NB4 (cell line): Measurements from ENCODE around the gene UBAC2.

Experiments used
- MAX ChIP-seq: IDR thresholded peaks from 2 replicates; pipeline ENCODE4 v1.6.1; 2011; ENCODE audit warnings: low read depth, low read length
- POLR2A ChIP-seq: IDR thresholded peaks from 2 replicates; pipeline ENCODE4 v1.6.1; 2011; ENCODE audit warnings: mild to moderate bottlenecking; ENCODE audit not compliant: insufficient read length; ENCODE audit errors: extremely low read depth

DNA sequence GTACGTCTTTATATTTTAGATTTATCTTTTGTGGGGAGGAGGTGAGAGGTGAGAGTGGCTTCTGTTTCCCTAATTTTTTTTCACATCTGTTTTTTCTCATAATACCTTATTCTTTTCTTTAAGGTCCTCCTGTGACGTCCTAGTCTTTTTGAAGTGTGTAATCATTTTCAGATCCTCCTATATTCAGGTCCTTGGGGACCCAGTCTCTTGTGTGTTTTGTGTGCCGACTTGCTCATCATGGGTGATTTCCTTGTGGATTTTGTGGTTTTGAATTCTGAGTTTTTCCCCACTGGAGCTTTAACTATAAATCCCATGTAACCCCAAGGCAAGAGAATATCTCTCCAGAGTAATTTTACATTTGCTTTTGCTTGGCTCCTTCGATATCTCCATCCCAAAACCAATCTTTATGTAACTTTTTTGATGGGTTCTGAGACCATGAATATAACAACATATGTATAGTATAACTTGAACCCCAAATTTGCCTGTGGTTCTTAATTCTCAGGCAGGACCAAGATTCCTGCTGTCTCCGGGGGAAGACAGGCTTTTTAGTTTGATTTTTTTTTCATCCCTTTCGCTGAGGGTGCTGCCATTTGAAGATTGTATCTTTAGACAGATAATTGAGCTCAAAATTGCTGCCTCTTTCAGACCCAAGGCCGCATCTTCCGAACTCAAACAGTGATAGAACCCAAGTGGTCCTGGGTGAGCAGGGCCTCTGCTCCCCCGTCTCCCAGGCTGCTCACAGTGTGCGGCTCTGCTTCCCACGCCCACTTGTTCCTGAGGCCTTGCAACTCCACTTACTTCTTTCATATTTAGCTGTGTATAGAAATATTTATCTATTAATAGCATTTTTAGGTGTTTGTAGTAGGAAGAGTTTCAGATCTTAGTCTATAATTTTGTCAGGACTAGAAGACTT lies 165.7 kb downstream of the UBAC2 start:
- TF ChIP-seq MAX: no peak
- no peak for TF ChIP-seq POLR2A
